GM19452 (cell line): ENCODE measurements around the gene VARS1.
"Not testable (repeated sequence)": the region's sequence is repeated elsewhere in the genome, so short reads cannot be mapped to it uniquely, and the experiment has no call there.

Experiments used
- ATAC-seq: cut with Tn5 transposase; IDR thresholded peaks from one replicate; pipeline ENCODE4 v1.9.1; 2021; ENCODE audit not compliant: unreplicated experiment

Gene VARS1

GRCh38 chr6:31794866-31795615, 511 bp downstream of the VARS1 start:
- ATAC-seq: peak; percentile 15

GRCh38 chr6:31794294-31794865, 1.2 kb downstream of the VARS1 start:
- no peak for ATAC-seq

- not testable (repeated sequence) for ATAC-seq
Measured at GRCh38 chr6:31793927-31794245, 1.7 kb downstream of the VARS1 start.

GRCh38 chr6:31792761-31793171, 2.8 kb downstream of the VARS1 start:
- no peak for ATAC-seq

GRCh38 chr6:31792090-31792374, 3.5 kb downstream of the VARS1 start:
- no peak for ATAC-seq

GRCh38 chr6:31791324-31792089, 4.0 kb downstream of the VARS1 start:
- ATAC-seq: no peak

GRCh38 chr6:31785475-31785874, 10.1 kb downstream of the VARS1 start:
- ATAC-seq: no peak

GRCh38 chr6:31784098-31784925, 11.2 kb downstream of the VARS1 start:
- no peak for ATAC-seq

- ATAC-seq: no peak
Measured at GRCh38 chr6:31782126-31782855, 13.3 kb downstream of the VARS1 start.

- no peak for ATAC-seq
Measured at GRCh38 chr6:31781244-31782125, 14.1 kb downstream of the VARS1 start.

GRCh38 chr6:31780507-31781243, 14.9 kb downstream of the VARS1 start:
- no peak for ATAC-seq

GRCh38 chr6:31779908-31780307, 15.6 kb downstream of the VARS1 start:
- ATAC-seq: no peak

- no peak for ATAC-seq
Measured at GRCh38 chr6:31778999-31779885, 16.3 kb downstream of the VARS1 start.

GRCh38 chr6:31778193-31778592, 17.4 kb downstream of the VARS1 start:
- no peak for ATAC-seq

GRCh38 chr6:31777667-31778050, 17.9 kb downstream of the VARS1 start:
- no peak for ATAC-seq

GRCh38 chr6:31776989-31777666, 18.4 kb downstream of the VARS1 start, which contains the start of gene VWA7:
TSS of gene VWA7 (minus strand) at chr6:31777328. CDS start at chr6:31776779, 549 bp downstream.
- peak; percentile 61 for ATAC-seq

GRCh38 chr6:31776485-31776988, 19.0 kb downstream of the VARS1 start:
- peak; percentile 21 for ATAC-seq
